ENCODE data around the gene LARP1B.
"Not testable (repeated sequence)": the region's sequence is repeated elsewhere in the genome, so short reads cannot be mapped to it uniquely, and the experiment has no call there.

LARP1B gene

DNA sequence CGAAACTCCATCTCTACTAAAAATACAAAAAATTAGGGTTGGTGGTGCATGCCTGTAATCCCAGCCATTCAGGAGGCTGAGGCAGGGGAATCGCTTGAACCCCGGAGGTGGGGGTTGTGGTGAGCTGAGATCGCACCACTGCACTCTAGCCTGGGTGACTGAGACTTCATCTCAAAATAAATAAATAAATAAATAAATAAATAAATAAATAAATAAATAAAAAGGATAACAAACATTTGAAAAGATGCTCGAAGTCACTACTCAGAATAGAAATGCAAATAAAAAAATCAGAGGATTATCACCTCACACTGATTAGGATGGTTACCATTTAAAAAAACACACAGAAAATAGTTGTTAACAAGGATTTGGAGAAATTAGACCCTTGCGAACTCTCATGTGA, 73.8 kb downstream of the LARP1B start:
- DNase-seq (ENCODE audit: low read depth in 2 of 2, low spot score in 1 of 2): no peak

DNA sequence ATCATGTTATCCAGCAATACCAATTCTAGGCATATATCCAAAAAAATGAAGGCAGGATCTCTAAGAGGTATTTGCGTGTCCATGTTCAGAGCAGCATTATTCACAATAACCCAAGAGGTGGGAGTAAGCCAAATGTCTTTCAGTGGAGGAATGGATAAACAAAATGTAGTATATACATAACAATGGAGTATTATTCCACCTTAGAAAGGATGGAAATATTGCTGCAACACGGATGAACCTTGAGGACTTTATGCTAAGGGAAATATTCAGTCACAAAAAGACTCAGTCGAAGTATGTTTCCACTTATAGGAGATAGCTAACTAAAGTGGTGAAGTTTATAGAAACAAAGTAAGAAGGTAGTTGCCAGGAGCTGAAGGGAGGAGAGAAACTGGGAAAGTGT, 74.3 kb downstream of the LARP1B start:
- no peak for DNase-seq (ENCODE audit: low read depth in 2 of 2, low spot score in 1 of 2)

DNA sequence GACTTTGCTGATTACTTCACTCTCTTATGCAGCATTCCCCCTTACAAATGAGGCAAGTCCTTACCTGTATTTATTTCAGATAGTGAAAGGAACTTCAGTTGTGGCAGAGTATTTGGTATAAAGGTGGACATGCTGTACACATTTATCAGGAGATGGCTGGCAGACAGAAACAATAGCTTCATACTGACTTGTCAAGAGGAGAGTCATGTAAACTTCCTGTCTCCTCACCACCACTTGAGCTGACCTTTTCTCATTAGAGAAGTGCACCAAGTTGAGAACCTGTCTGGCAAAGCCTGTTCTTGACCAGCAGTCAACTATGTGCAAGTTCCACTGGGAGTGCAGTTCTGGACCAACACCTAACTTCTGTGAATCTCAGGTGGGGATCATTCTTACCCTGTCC, 80.8 kb downstream of the LARP1B start:
- no peak for DNase-seq (ENCODE audit: low read depth in 2 of 2, low spot score in 1 of 2)

DNA sequence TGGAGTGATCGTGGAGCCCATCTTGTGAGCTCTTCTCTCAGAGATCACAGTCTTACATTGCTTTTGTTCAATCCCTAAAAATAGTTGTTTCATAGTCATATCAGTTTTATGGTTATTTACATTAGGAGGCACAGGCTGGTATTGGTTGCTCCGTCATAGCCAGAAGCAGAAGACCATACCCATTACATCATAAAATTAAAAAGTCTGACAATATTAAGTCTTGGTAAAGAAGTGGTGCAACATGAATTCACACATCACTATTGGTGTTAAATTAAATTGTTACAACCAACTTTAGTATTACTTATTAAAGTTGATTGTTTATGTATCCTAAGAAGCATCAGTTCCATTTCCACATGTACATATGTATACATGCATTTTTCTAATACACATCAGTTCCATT, 84.6 kb downstream of the LARP1B start:
- DNase-seq (ENCODE audit: low read depth in 2 of 2, low spot score in 1 of 2): no peak

DNA sequence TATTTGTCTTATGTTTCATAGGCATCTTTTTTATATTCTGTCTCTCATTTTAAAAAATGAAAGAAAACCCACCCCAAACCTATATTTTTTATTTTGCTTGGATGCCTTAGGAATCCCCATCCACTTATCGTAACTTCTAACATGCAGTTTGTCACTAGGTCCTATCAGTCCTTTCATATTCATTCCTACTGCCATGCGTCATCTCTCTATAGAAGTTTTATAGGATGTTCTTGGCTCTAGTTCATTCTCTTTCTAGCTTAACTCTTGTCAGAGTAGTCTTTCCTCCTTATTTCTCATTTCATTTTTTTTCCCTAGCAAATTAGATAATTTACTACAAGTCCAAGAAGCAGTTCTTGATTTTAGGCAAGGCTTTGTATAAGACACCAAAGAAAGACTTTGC, 92.7 kb downstream of the LARP1B start:
- no peak for DNase-seq (ENCODE audit: low read depth in 2 of 2, low spot score in 1 of 2)

DNA sequence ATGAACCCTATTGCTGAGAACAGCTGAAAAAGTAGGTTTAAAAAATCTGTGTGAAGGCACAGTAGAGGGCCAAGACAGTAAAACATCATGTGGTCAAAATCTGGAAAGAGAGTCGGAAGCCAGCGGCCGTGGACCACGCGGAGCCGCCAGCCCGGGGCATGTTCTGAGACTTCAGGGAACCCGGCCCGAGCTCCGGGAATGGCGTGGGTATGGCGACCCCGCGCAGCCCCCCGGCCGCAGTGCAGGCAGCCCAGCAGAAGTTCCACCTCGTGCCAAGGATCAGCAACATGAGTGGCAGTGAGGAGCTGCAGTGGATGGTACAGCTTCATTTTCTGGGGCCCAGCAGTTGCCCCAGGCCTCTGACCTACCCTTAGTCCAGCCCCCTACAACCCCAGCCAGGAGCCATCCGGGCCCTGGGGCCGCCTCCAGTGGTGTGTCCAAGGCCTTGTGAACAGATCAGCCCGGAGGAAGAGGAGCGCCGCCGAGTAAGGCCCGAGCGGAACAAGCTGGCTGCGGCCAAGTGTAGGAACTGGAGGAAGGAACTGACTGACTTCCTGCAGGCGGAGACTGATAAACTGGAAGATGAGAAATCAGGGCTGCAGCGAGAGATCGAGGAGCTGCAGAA, 94.2 kb downstream of the LARP1B start:
- DNase-seq (ENCODE audit: low read depth in 2 of 2, low spot score in 1 of 2): no peak

DNA sequence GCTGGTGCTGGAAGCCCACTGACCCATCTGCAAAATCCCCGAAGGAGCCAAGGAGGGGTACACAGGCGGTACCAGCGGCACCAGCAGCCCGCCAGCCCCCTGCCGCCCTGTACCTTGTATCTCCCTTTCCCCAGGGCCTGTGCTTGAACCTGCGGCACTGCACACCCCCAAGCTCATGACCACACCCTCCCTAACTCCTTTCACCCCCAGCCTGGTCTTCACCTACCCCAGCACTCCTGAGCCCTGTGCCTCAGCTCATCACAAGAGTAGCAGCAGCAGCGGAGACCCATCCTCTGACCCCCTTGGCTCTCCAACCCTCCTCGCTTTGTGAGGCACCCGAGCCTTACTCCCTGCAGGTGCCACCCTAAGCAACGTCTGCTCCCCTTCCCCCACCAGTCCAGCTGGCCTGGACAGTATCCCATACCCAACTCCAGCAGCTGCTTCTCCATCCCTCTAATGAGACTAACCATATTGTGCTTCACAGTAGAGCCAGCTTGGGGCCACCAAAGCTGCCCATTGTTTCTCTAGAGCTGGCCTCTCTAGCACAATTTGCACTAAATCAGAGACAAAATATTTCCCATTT, 94.9 kb downstream of the LARP1B start:
- DNase-seq (ENCODE audit: low read depth in 2 of 2, low spot score in 1 of 2): no peak

DNA sequence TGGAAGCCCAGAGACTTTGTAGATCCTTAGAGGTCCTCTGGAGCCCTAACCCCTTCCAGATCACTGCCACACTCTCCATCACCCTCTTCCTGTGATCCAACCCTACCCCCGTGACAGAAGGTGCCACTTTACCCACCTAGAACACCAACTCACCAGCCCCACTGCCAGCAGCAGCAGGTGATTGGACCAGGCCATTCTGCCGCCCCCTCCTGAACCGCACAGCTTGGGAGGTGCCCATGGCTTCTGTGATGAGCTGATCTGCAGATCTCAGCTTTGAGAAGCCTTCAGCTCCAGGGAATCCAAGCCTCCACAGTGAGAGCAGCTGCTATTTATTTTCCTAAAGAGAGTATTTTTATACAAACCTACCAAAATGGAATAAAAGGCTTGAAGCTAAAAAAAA, 95.4 kb downstream of the LARP1B start:
- not testable (repeated sequence) for DNase-seq (ENCODE audit: low read depth in 2 of 2, low spot score in 1 of 2)

DNA sequence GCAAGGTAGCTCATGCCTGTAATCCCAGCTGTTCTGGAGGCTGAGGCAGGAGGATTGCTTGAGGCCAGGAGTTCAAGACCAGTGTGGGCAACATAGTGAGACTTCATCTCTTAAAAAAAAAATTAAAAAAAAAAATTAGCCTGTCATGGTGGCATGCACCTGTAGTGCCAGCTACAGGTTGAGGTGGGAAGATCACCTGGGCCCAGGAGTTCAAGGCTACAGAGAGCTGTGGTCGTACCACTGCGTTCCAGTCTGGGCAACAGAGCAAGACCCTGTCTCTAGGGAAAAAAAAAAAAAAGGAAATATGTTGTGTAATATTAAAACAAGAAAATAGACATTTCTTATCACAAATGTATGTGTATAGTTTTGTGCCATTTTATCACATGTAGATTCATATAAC, 97.8 kb downstream of the LARP1B start:
- no peak for DNase-seq (ENCODE audit: low read depth in 2 of 2, low spot score in 1 of 2)

DNA sequence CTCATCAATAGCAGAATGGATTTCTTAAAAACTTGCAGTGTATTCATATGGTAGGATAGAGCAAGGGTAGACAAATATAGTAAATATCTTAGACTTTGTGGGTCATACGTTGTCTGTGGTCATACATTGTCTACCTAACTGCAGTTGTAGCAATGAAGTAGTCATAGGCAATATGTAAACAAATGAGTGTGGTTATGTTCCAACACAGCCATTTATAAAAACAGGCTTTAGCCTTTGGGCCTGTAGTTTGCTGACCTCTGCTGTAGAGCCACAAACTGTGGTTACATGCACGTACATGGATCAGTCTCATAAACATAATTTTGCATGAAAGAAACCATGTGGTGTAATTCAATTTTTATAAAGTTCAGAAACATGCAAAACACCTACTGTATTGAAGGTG, 98.9 kb downstream of the LARP1B start:
- DNase-seq (ENCODE audit: low read depth in 2 of 2, low spot score in 1 of 2): no peak

DNA sequence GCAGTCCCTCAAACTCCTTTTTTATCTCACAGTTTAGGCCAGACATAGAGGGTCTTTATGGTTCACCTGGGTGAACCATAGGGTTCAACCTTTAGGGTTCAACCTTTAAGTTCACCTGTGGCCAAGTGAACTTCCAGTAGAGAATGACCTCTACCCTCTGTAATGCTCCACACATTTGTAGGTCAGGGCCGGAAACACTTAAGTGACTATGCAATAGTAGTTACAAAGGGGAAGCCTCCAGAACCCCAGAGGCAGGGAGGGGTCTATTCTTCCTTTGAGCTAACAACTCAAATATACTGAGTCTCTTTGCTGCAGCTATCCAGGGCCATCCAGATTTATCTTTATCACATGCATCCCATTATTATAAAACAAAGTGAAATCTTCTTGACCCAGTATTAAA, 100.0 kb downstream of the LARP1B start:
- no peak for DNase-seq (ENCODE audit: low read depth in 2 of 2, low spot score in 1 of 2)

DNA sequence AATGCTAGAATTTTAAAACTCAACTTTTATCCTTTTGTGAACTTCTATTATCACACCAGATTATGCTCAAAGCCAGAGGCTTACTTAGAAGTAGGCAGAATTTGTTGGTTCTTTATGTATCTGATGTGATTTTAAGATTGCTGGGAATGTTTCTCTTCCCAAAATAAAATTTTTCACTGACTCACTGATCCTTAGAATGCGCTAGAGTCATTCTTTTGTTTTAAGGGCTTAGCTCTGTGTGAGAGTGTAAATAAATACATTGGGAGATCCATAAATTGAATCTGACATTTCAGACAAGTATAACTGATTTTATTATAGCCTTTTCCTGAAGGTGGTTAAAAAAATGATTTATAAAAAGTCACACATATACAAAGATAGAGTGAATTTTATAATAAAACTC, 101.3 kb downstream of the LARP1B start:
- DNase-seq (ENCODE audit: low read depth in 2 of 2, low spot score in 1 of 2): no peak

DNA sequence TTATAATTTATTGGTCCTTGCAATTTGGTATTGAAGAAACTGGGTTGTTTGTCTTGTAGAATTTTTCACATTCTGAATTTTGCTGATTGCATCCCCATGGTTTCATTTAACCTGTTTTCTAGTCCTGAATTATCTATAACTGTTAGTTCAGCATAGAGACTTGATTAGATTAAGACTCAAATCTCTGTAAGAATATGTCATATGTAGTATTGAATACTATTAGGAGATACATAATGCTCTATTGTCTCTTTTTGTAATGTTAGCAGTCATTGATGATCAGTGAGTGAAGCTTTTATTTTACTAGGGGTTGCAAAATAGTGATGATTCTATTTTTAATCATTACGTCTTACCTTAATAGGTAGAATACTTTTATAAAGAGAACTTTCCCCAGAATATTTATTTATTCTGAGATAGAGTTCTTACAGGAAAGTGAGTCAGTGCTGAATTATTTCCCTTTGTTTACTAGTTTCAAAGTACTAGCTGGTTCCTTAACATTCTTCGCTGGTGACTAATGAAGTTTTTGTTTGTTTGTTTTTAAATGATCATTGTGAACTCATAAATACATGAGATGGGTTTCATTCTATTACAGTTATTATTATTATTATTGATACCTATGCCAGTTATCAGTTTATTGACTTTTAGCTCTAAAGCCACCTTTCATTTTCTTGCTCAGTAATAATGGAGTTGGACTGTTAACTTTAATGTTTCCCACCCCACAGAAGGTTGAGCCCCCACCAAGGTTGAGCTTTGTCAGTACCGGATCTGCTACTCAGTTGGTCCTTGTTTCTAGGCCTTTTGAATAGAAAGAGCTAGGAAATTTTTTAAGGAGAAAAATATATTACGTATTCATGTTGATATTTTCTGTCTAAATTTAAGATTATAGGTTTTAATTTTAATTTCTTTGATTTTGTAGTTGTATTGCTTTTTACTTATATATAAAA, 102.3 kb downstream of the LARP1B start:
- DNase-seq (ENCODE audit: low read depth in 2 of 2, low spot score in 1 of 2): no peak

DNA sequence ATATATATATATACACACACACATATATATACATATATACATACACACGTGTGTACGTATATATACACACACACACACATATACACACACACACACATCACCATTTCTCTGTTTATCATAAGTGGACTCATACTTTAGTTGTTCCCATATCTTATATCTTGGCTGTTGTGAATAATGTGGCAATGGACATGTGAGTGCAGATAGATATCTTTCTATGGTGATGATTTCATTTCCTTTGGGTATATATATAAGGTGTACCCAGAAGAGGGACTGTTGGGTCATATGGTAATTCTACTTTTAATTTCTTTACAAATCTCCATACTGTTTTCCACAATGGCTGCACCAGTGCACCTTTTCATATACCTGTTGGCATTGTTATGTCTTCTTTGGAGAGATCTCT, 105.9 kb downstream of the LARP1B start:
- no peak for DNase-seq (ENCODE audit: low read depth in 2 of 2, low spot score in 1 of 2)

DNA sequence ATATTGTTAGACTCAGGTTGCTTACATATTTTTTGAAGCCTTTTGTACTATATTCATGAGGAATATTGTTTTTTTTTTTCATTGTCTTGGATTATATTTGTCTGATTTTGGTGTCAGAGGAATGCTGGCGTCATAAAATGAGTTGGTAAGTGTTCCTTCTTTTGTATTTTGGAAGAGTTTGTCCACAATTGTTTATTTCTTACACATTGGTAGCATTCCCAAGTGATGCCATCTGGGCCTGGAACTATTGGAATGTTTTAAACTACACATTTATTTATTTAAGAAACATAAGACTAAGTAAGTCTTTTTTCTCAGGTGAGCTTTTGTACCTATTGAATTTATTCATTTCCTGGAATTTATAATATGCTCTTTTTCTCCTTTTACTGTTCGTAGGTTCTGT, 107.6 kb downstream of the LARP1B start:
- no peak for DNase-seq (ENCODE audit: low read depth in 2 of 2, low spot score in 1 of 2)

DNA sequence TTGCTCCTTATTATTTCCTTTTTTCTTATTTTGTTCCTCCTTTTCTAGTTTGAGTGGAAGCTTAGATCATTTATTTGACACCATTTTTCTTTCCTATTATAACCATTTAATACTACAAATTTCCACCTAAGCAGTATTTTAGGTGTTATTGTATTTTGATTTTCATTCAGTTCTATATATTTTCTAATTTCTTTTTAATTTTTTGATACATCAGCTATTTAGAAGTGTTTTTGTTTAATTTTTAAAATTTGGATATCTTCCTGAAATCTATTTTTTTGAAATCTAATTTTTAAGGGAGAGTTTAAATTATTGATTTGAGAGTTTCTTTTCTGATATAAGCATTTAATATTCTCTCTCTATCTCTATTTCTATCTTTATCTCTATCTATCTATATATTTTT, 108.1 kb downstream of the LARP1B start:
- no peak for DNase-seq (ENCODE audit: low read depth in 2 of 2, low spot score in 1 of 2)

DNA sequence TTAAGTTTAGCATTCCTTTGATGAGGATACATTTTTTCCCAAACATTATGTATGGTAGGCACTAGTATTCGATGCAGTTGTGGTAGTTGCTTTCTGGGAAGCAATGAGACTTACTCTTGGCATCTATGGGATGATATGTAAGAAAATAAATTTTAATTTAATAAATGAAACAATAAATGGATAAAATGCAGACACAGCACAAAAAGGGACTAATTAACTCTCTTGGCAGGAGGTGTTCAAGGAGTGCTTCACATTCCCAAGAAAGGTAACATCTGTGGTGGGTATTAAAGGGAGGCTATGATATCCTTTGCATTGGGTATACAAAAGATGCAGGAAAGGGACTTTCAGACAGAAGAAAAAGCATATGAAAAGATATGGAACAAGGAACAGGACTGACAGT, 115.5 kb downstream of the LARP1B start:
- DNase-seq (ENCODE audit: low read depth in 2 of 2, low spot score in 1 of 2): no peak

DNA sequence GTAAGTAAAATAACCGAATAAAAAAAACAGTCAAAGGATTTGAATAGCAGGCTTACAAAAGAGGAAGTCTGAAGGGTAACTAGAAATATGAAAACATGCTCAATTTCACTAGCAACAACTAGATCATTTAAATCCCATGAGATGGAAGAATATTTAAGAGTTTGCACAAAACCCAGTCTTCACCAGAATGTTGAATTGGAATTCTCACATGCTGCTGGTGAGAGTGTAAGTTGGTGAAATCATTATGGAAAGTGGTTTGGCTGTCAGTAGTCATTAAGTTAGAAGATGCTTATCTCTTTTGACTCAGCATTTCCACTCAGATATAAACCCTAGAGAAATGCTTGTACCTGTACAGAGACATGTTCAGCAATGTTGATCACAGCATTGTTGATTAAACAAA, 116.4 kb downstream of the LARP1B start:
- DNase-seq (ENCODE audit: low read depth in 2 of 2, low spot score in 1 of 2): no peak

DNA sequence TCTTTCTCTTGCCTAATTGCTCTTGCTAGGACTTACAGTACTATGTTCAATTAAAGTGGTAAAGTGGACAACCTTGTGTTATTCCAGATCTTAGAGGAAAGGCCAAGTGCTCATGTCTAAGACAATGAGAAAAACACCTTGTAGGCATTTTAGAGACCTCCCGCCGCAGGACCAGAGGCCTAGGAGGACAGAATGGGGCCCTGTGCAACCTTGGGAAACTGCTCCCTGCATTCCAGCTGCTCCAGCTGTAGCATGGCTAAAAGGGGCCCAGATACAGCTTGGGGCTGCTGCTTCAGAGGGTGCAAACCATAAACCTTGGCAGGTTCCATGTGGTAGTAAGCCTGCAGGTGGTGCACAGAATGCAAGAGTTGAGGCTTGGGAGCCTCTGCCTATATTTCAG, 125.5 kb downstream of the LARP1B start:
- DNase-seq (ENCODE audit: low read depth in 2 of 2, low spot score in 1 of 2): no peak

DNA sequence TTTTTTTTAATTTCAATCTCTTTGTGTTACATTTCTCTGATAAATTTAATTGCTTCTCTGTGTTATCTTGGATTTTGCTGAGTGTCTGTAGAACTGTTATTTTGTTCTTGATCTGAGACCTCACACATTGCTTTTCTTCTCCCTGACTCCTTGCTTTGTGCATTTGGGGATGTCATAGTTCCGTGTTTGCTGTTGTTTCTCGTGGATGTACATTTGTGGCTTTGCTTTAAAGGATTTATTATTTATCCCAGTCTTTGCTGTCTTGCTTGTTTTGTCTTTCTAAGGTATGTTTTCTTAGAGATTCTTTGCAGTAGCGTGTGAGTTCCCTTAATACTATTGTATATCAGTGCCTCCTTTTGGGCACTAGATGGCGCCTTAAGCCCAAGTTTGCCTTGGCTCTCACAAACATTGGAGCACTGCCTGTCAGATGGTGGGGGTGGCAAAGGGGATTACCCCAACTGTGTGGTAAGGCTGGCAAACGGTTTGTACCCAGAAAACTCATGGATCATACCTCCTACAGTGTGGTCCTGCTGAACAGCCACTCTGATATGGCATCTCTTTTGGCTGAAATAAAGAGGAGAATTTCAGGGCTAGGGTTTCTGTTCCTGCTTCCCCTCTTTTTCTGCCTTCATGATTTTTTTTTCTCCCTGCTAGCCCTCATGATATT, 130.1 kb downstream of the LARP1B start:
- peak; percentile 18 to 51 for DNase-seq (ENCODE audit: low read depth in 2 of 2, low spot score in 1 of 2)

DNA sequence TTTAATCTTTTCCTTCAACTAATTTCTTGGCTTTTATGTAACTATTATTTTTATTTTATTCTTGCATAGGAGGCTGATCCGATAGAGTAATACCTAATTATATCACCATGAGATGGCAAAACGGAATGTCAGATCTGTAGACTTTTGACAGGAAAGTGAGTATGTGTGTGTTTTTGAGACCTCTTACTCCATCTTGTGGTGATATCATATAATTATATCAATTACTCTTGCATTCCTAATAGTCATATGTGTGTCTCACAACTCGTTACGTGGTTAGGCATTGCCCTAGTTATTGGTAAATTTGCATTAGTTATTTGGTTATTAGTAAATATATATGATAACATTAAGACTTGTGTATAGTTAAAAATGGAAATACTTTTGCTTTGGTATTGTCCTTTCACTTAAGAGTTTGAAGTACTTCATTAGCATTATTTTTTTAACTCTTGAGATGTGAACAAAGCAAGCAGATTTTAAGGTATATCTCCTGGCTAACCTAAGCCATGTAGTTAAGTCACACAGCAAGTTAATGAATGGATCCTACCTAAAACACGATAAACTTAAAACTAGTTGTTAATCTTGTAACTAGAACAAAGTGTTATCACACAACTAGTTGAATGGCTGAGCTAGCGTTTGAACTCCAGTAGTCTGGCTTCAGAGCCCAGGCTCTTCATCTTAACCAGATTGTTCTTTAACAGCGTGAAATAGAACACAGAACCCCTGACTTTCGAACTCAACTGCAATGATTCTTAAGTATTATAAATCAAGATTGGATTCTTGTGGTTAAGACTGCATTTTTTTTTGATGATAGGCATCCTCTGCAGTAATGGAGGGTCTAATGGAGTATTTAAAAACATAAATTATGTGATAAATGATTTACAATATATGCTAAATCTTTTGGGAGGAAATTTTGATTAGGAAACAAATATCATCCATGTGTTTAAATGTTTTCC, 159.4 kb downstream of the LARP1B start:
- DNase-seq (ENCODE audit: low read depth in 2 of 2, low spot score in 1 of 2): no peak

Measured in stimulated activated CD8-positive, alpha-beta memory T cell treated with anti-CD3 and anti-CD28 coated beads, Interleukin-4, amount 100 ng/mL, for 1 hour (primary cell).